ENCODE data around the gene RRAD.
A peak's percentile ranks its signal among the peaks of the same experiment; 100 is the strongest.

Gene RRAD

DNA sequence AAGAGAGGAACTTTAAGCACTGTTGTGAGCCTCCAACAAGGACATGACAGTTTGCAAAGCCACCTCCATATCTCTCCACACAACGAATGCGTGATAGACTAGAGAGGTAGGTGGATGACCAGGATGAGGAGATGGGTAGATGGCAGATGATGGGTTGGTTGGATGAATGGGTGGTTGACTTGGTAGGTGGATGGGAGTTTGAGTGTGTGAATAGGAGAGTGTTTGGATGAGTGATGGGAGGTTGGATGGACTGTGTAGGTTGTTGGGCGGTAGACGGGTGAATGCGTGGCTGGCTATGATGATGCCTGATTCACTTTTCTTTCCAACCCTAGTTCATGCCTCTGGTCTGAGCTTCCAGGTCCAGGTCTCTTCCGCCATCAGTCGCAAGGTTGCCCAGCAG lies 10.8 kb downstream of the RRAD start:
- DNase-seq = no peak

DNA sequence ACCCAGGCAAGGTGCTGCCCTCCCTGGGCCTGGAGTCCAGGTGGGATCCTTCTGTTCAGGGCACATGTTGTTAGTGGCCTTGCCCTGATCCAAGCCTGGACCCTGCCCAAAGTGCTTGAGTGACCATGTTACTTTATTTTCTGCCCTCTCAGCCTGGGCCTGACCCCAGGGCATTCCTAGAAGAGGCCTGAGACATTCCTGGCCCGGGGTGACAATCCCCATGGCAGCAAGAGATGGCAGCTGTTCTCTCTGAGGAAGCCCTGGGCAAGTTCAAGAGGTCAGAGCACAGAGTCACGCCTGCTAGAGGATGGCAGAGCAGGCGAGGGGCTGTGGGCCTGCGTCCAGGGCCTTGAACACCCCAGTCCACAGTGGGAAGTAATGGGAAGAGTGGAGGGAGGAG lies 11.6 kb downstream of the RRAD start:
- DNase-seq = no peak

DNA sequence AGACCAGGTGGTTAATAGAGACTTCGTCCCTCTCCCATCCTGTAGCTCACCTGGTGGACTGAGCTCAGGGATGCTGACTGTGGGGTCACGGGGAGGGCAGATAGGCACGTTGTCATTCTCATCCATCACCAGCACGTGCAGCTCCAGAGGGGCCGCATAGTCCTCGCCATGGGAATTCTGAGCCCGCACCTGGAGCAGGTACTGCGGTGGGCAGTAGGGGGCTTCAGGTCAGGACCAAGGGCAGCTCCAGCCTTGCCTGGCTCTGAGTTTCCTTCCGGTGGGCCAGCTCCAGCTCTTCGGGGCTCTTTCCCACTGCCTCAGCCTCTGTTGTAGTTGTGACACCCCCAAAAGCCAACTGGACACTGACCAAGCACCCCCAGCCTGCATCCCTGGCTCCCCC lies 12.3 kb downstream of the RRAD start:
- no peak for DNase-seq

DNA sequence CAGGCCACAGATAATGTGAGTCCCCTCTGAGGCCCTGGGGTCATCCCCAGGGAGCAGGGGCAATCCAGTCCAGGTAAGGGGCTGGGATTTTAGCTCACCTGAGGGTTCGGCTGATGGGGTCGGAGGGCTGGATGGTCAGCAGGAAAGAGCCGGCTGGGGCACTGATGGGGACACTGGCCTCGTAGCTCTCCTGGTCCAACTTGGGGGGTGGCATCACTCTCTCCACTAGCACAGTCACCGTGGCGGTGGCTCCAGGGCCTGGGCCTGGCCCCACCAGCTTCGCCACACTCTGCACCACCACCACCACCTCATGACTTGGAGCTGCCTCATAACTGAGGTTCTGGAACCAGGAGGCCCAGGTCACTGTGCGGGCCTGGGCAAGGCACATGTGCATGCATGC lies 13.5 kb downstream of the RRAD start:
- DNase-seq = no peak

DNA sequence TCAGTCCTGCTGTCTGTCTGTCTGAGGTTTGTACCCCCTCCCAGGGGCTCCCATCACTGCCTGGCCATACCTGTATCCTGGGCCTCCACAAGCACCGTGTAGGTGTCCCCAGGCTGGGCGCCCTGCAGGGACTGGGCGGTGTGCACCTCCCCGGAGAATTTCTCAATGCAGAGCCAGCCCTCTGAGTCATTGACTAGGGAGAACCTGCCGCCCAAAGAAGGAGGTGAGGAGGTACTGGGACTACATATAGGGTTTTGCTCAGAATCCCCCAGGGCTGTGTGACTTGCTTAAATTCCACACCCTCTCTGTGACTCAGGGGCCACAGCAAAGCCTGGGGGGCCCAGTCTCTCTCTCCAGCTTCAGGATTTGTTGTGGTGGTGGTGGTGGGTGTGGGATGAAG lies 14.2 kb downstream of the RRAD start:
- DNase-seq = no peak

DNA sequence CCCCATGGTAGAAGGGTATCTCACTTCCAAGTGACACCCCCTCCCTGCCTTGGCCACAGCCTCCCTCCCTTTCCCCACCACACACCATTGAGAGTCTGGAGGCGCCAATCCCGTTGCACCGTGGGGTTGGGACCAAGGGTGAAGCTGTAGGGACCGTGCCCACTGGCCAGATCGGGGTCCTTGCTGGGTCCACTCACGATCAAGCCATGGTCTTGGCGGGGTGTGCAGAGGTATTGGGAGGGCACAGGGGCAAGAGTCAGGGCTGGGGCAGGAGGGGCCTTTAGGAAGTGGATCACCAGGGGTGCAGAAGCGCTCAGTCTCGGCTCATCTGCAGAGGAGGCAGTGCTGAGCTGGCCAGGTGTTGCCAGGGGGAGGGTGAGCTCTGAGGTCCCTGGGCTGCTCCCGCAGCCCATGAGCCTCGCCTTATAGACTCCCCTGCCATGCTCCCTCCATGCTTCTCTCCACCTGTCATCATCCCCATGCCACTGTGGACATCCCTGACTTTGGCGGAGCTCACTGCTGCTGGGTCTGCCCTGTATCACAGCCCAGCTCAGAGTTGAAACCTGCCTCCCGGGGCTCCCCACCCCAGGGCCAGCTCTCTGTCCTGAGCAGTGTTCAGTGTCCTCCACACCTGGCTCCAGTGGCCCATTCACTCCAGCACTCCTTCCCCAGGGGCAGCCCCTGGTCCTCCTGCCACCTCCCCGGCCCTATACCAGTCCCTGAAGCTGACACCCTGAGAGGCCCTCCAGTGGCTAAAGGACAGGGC lies 15.0 kb downstream of the RRAD start:
- DNase-seq = no peak

DNA sequence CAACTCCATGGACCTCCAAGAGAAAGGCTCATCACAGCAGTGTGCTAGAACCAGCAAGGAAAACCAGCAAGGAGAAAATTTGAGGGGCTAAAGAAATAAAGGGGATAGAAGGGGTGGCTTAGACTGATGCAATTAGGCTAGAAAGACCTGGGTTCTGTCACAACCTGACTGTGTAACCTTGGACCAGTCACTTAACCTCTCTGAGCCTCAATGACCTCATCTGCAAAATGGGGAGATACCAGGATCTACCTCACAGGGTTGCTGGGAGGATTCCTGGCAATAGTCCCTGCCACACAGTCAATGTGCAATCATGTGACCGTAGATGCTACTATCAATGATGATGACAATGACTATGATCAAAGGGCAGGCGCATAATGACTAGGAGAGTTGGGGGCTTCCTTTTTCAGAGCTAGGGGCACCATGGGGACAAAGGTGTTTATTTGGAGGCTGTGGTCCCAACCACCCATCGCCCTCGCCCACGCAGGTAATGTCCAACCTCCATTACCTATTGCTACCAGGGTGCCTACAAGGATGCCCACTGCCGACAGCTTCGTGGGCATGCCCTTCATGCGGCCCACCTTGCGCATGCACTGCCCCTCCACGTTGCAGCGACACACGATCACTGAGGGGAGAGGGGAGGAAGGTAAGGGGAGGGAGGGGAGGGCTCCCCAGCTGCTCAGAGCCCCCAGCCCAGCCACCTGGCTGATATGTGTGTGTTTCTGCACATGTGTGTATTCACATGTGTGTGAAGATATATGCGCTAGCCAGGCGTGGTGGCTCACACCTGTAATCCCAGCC lies 16.4 kb downstream of the RRAD start:
- DNase-seq = no peak

DNA sequence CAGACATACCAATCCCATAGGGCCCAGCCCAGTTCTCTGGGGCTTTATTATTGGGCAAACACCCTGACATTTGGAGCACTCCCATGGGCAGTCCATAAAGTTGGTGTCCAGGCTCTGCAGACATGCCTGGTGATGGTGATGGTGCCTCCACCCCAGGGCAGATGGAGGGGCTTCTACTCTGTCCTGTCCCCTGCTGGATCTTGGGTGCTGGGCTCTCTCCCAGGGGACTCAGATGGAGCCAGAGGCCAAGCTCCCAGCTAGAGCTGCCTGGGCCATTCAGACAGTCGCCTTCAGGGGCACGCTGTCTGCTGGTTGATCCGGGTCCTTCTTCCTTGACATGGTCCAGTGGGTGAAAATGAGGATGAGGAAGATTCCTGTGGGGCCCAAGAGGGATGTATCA lies 17.2 kb downstream of the RRAD start:
- no peak for DNase-seq

DNA sequence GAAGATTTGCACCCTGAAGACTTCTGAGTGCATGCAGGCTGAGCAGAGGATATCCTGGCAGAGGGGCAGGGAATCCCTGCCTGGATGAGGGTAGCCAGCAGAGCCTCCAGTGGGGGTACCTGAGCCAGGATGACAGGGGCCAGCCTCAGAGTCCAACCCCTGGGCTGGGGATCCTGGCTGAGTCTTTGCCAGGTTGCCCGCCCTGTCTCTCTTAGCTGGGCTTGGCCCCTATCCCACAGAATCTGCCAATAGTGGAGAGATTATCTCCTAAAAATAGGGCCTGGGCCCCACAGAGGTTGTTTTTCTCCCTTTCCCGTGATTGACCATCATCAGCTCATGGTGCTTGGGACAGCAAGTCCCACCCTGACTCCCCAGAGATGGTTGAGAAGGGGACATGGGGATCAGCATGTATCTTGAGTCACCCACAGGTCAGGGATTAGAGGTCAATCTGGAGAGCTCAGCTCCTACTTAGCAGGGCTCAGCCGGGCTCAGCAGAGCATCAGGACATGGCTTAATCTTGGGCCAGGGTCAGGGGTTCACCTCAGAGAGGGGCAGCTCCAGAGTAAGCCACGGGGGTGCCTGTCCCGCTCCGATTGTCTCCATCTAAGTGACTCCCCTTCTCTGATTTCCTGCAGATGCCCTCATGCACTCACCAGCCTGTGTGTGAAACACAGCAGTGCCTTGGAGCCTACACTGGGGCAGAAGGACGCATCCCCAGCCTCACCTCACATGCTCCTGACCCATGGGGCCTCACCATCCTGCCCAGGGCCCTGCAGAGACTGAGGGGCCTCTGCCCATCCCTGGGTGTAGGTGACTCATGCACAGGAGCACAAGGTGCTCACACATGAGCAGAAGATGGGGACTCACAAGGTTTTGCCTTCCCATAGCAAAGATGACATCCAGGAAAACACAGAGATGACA lies 18.2 kb downstream of the RRAD start:
- no peak for DNase-seq

DNA sequence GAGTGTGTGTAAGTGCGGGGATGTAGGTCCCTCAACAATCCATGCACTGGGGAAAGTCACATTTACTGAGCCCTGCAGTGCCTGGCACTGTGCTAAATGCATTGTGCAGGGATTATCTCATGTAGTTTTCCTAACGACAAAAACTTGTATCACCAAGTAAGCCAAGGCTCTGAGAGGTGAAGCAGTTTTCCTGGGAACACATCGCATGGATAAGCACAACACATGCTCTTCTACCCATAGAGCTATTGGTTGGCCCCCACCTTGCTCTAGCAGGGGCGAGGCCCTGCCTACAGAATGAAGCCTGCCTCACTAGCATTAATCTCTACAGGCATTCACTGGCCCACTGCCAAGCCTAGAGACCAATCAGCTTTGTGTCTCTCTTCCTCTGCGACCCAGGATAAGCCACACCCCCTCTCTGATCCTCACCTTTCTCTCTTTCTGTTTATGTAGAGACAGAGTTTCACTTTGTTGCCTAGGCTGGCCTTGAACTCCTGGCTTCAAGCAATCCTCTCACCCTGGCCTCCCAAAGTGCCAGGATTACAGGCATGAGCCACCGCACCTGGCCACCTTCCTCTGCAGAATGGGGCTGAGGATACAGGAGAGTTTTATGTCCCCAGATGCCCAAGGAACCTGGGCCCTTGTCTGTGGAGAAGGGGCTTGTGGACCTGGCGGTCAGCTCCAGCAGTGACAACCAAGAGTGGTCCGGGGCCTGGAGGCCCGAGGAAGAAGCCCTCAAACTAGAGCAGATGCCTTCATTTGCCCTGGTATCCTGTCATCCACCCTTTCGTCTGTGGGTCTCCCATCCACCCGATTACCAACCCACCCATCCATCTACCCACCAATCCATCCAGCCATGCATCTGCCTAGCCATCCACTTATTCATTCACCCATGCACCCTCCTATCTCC lies 19.4 kb downstream of the RRAD start:
- peak in 2 of 3 experiments; percentile 31 to 36 for DNase-seq

DNA sequence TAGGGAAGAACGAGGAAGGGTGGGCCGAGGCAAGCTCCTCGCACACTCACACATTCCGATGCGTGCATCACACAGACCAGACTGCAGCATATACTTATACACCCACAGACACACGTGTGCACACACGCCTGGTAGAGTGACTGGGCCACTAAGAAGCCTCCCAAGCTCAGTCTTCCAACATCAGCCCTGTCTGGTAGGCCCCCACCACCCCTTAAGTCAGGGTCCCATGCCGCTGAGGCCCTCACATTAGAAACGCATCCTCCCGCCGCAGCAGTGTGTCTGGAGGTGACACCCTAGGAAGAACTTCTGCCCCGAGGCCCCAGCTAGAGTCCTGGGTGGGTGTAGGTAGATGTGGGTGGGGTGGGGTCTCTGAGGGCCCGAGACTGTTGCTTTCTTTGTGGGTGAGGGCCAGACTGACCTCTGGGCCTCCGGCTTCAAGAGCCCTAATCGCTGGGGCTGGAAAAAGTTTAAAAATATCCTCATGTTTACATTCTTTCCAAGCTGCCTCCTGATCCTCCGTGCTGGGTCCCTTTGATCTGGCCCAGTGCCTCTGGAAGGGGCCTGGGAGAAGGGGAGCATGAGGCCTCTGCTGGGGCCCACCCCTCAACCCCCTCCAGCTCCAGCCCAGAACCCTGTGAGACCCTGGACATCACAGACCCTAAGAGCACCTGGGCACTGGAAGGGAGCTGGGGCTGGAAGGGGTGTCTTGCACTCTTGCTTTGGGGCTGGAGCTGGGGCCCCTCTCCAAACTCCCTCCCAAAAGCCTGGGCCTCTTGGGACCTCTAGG lies 20.3 kb downstream of the RRAD start:
- no peak for DNase-seq

DNA sequence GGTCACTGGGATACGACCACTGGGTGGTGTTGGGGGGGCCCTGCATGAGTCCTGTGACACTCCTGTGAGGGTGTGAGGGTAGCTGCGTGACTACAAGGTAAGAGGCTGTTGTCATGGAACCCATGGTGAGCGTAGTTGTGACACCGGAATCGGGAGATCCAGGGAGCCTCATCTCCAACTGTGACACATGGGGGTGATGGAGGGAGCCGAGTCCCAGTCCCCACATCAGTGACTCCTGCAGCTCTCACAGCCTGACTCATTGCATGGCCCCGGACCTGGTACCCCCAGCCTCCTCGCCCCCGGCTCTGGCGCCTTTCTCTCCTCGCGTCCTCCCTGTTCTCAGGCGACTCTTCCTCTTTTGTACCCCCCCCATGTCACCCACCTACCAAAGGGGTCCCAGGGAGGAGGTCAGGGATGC lies 20.9 kb downstream of the RRAD start:
- no peak for DNase-seq

DNA sequence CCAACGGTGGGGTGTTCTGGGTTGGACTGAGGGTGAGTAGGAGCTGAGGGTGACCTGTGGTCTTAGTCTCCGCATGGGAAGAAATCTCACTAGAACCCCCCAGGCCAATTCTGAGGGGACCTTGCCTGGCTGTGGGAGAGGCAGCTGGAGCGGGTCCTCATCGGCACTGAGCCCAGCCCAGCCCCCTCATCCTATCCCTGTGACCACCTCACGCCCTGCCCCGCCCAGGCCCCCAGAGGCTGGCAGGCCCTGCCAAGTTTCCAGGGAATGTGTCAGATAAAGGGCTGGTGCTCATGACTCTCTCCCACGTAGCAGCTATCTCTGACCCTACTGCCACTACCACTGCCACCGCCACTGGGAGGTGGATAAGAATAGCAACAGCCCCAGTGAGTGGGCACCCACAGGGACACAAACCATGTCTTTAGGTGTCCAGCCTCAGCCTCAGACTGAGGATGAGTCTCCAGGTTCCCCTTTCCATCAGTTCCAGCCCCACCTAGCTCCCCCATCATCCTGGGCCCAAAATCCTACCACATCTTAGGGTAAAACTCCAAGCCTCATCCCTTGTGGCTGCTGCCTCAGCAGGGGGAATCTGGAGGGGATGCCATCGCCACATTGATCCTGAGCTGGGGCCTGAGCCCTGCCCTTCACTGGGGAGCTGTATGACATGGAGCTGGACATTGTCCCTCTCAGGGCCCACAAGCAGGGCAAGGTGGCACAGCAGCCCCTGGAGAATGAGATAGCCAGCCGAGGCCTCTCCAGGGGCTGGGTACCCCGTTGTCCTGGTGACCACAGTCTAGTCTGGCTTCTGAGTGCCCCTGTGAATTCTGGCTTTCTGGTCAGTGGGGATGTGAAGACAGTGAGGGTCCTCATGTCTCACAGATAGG lies 21.5 kb downstream of the RRAD start:
- DNase-seq = no peak

DNA sequence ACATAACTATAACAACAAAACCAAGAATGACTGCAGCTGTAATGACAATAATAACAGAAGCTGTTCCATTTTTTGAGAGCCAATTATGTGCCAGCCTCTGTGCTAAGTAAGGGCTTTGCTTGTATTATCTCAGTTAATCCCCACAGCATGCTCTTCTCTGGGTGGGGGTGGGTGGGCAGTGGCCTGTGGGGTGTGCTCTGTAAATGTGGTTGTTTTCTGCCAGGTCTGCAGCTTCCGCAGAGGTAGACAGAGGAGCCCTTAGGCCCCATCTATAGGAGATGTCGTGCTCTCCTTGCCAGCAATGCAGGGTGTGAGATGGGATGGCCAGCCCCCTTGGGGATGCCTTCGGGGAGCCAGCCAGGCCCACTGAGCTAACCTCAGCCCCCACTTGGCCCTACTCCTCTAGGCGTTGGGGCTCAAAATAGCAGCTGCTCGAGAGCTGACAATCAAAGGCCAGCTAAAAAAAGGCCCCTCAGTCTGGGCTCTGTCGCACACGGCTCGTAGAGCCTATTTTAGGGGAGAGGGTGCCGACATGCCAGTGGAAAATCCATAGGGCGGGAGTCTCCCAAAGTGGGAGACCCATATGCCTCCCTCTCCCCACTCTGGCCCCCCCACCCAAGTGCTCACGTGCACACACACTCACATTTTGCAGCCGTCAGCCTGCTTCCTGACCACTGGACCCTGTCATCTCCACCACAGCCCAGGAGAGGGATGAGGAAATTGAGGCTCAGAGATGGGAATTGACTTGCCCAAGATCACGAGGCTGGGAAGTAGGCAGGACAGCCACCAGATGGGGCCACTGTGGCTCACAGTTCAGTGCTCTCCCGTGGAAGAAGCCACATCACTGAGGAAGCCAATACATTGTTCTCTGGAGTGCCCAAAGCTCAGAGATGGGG lies 22.4 kb downstream of the RRAD start:
- DNase-seq = no peak

DNA sequence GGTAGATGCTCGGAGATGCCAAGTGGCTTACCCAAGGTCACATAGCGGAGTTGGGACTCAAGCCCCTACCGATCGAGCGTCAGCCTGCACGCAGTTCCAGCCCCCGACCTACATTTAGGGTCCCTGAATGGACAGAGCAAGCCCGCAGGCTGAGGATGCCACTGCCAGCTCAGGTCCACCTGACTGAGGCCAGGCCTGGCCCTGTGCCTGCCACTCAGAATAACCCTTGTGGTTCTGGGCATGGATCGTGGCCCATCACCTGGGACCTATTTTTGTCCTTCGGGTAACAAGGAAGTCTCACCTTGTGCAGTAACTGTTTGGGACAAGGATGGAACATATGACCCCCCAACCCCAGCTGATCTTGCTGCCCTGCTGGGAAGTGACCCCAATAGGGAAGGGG lies 23.7 kb downstream of the RRAD start:
- no peak for DNase-seq

DNA sequence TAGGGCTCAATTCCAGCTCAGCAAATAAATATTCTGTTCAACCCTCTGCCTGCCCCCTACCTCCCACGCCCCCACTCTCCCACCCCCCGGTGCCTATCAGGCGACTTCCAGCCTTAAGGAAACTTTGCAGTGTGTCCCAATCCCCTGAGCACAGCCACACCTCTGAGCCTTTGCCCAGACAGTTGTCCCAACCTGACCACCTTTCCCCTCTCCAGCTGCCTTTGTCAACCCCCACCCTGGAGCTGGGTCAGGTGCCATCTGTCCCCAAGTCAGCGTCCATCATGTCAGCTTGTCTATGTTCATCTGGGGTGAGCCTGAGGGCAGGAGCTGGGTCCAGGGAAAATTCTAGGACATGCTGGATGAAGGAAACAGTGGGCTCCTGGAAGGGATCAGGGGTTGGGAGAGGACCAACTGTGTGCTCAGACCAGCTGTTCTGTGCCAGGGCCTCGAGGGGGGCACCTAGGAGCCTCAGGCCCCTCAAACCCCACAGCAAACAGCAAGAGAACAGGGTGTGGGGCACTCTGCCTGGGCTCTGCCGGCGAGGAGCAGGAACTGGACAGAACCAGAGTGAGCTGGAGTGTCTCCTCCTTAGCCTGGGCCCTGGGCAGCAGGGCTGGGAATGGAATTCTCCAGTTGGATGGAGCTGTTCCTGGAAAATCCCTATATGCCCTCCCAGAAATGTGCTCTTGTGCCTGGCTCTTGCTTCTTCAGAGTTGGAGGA lies 24.5 kb downstream of the RRAD start:
- no peak for DNase-seq

DNA sequence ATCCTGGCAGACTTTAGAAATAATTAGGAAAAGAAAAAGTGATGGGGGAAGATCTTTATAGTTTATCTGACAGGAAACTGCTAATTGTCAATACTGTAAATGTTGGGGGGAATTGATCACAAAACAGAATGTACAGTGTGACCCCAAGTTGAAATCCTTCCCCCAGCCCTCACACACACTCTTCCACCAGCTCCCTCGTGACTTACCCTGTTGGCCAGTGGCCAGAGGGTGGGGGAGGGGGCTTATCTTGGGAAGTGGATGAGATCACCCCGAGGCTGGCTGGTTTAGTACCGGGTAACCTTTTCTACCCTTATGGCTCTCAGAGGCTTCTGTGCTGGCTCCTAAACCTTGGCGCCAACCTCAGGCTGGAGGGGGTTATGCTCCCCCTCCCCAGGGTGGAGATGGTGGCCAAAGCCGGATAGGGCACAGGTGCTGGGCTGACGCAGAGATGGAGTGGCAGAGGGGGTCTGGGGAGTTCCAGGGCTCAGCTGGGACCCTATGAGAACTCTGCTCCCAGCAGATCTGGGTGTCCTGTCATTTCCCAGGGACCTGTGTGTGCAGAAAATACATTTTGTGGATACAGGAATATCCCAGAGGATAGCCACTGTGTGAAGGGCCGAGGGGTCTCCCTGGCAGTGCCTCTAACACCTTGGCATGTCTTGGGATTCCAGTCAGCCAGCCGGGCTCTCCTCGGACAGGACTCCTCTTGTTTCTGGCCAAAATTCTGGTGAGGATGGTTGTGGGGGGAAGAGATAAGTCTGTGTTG lies 25.2 kb downstream of the RRAD start:
- DNase-seq = peak in 2 of 3 experiments; percentile 34 to 77

All from NCI-H1417 (cell line).